GM12878 (cell line): ENCODE results near the gene GRK5. TPM values are rescaled to one million over a fixed set of nuclear protein-coding genes. Genes with fewer than 3 reads are reported as not detected.

Experiments used
- ATAC-seq: fragments of 200-7000 bp; cut with Tn5 transposase; 3 replicates; pipeline ENCODE4 v1.9.1; 2020; ENCODE audit warnings: mild to moderate bottlenecking, moderate library complexity
- BruUV-seq: library from RNA; stranded (reverse); fragments of 400-500 nt; replicated peaks from 2 replicates; lab custom pipeline; 2021; lab: Mats Ljungman, UMichigan
- CTCF ChIA-PET: fragments of 300-600 bp; sonication (Branson Sonifier 250); formaldehyde crosslinking; extraction: SDS; loops from one replicate; lab custom pipeline; 2021; ENCODE audit warnings: inconsistent platforms; lab: Yijun Ruan, JAX
- POLR2A ChIA-PET: fragments of 350-600 bp; formaldehyde crosslinking; extraction: SDS; loops from one replicate; lab custom pipeline; 2021; ENCODE audit warnings: inconsistent platforms; lab: Charles Lee
- RAD21 ChIA-PET: fragments of 300-600 bp; sonication (Branson Sonifier 250); formaldehyde crosslinking; loops from one replicate; lab custom pipeline; 2023; ENCODE audit warnings: antibody characterized with exemption; ENCODE audit not compliant: unreplicated experiment; lab: Charles Lee
- SMC1A ChIA-PET: fragments of 300-600 bp; sonication (Branson Sonifier 250); formaldehyde crosslinking; loops from one replicate; lab custom pipeline; 2023; ENCODE audit not compliant: unreplicated experiment, uncharacterized antibody; lab: Charles Lee
- DNase-seq: peaks from one replicate; pipeline ENCODE4 v3.0.0-alpha.2; 2011; ENCODE audit warnings: low read depth, low spot score
- FAIRE-seq: peaks from 3 replicates; lab custom pipeline; 2011; peaks lifted over from hg19 to GRCh38; lab: Jason Lieb, UNC
- H2AFZ ChIP-seq: 2 replicates; pipeline ENCODE4 v1.6.0; 2011; ENCODE audit warnings: low read depth, low read length, control low read depth; ENCODE audit not compliant: control insufficient read depth
- H3K27ac ChIP-seq: 2 replicates; pipeline ENCODE4 v1.5.1; 2011; ENCODE audit warnings: control low read depth; ENCODE audit not compliant: control insufficient read depth, insufficient read depth
- H3K27me3 ChIP-seq, 2 experiments: replicated peaks in 1 of 2; 2 replicates each; pipeline versions ENCODE4 v1.6.0 to v1.6.1; 2011; ENCODE audit warnings: low read length in 1 of 2; ENCODE audit not compliant: control insufficient read depth in 2 of 2, insufficient read depth in 2 of 2
- H3K36me3 ChIP-seq, 2 experiments: 2 replicates each; pipeline ENCODE4 v1.5.1; 2011; ENCODE audit warnings: low read length in 1 of 2; ENCODE audit not compliant: control insufficient read depth in 2 of 2, insufficient read depth in 2 of 2
- H3K4me1 ChIP-seq: 2 replicates; pipeline ENCODE4 v1.6.1; 2011; ENCODE audit warnings: mild to moderate bottlenecking, low read length, moderate library complexity, mixed read lengths; ENCODE audit not compliant: control insufficient read depth, insufficient read depth
- H3K4me2 ChIP-seq: 2 replicates; pipeline ENCODE4 v1.6.0; 2011; ENCODE audit warnings: control low read depth; ENCODE audit not compliant: control insufficient read depth, insufficient read depth
- H3K4me3 ChIP-seq: fragments of 200-600 bp; sonication (generic); 2 replicates; pipeline ENCODE4 v1.5.1; 2016
- H3K79me2 ChIP-seq: 2 replicates; pipeline ENCODE4 v1.6.0; 2011; ENCODE audit warnings: low read length; ENCODE audit not compliant: control insufficient read depth, insufficient read depth
- H3K9ac ChIP-seq: 2 replicates; pipeline ENCODE4 v1.8.0; 2011; ENCODE audit warnings: low read length, control low read depth, mixed read lengths; ENCODE audit not compliant: control insufficient read depth, insufficient read depth
- H3K9me3 ChIP-seq: replicated peaks from 3 replicates; pipeline ENCODE4 v1.5.1; 2011; ENCODE audit warnings: mild to moderate bottlenecking, low read length; ENCODE audit not compliant: control insufficient read depth, insufficient read depth
- H4K20me1 ChIP-seq: 2 replicates; pipeline ENCODE4 v1.6.0; 2011; ENCODE audit not compliant: control insufficient read depth, insufficient read depth
- BMI1 ChIP-seq: fragments of 450-650 bp; IDR thresholded peaks from 2 replicates; pipeline ENCODE4 v1.6.1; 2016; ENCODE audit warnings: mild to moderate bottlenecking, moderate library complexity, borderline replicate concordance
- EZH2 ChIP-seq: IDR thresholded peaks from 2 replicates; pipeline ENCODE4 v1.6.1; 2012; ENCODE audit warnings: low read depth, mild to moderate bottlenecking, control low read depth, inconsistent platforms, low read length, borderline replicate concordance; ENCODE audit not compliant: control insufficient read depth
- FOXK2 ChIP-seq: fragments of 450-650 bp; IDR thresholded peaks from 2 replicates; pipeline ENCODE4 v1.6.1; 2017; ENCODE audit warnings: mild to moderate bottlenecking, moderate library complexity
- IRF4 ChIP-seq: IDR thresholded peaks from 2 replicates; pipeline ENCODE4 v1.6.1; 2011; ENCODE audit warnings: low read depth, low read length
- NR2C1 ChIP-seq: fragments of 450-650 bp; IDR thresholded peaks from 2 replicates; pipeline ENCODE4 v1.6.1; 2017; ENCODE audit warnings: antibody characterized with exemption, mild to moderate bottlenecking, moderate library complexity
- SP1 ChIP-seq: IDR thresholded peaks from one replicate; pipeline ENCODE4 v1.6.1; 2011; ENCODE audit warnings: low read depth, low read length
- SPI1 ChIP-seq: IDR thresholded peaks from 2 replicates; pipeline ENCODE4 v1.6.1; 2011; ENCODE audit warnings: low read depth, mild to moderate bottlenecking, low read length, moderate library complexity, borderline replicate concordance; ENCODE audit not compliant: insufficient read depth
- SRF ChIP-seq, 2 experiments: IDR thresholded peaks; 2 replicates each; pipeline ENCODE4 v1.6.1; 2011; ENCODE audit warnings: low read depth in 2 of 2, low read length in 2 of 2, mild to moderate bottlenecking in 1 of 2, moderate library complexity in 1 of 2
- STAT3 ChIP-seq: IDR thresholded peaks from 2 replicates; pipeline ENCODE4 v1.6.1; 2011; ENCODE audit warnings: low read depth, low read length, improper control_type of control experiment
- TAF1 ChIP-seq: IDR thresholded peaks from 2 replicates; pipeline ENCODE4 v1.6.1; 2011; ENCODE audit warnings: mild to moderate bottlenecking, low read depth, low read length, borderline replicate concordance
- WGBS: methylation state at CpG from one replicate; pipeline ENCODE4 v1.1.6; 2016; ENCODE audit warnings: low lambda C conversion rate; ENCODE audit not compliant: insufficient replicate concordance, insufficient coverage; ENCODE audit errors: missing lambda C conversion rate; 5-methylcytosine and 5-hydroxymethylcytosine counted together
- in situ Hi-C: fragments of 300-500 bp; cut with MboI; formaldehyde crosslinking; loops from 9 replicates; pipeline ENCODE4 v1.14.3; 2018; ENCODE audit warnings: mixed read lengths
- intact Hi-C: fragments of 100-400 bp; cut with micrococcal nuclease; formaldehyde crosslinking; loops from one replicate; pipeline ENCODE4 v1.14.2; 2022; ENCODE audit not compliant: unreplicated experiment
- polyA plus RNA-seq, 11 experiments: library from polyadenylated mRNA; depleted of rRNA in 4 of 11; unstranded in 6 of 11; stranded (reverse) in 5 of 11; fragments of >200 nt; fragmentation: Nextera tagmentation in 4 of 11; fragmentation: Illumina TruSeq in 1 of 11; extraction: Ambion mirVana in 4 of 11; extraction: Trizol in 1 of 11; gene quantifications; 1 replicate in 1 of 11; 2 replicates in 10 of 11; pipeline versions ENCODE4 v1.2.1 to v1.2.3, GENCODE V29; 2011 to 2016; ENCODE audit warnings: inconsistent platforms in 2 of 11, missing spikeins in 2 of 11, low read depth in 1 of 11
- total RNA-seq, 4 experiments: library from RNA; depleted of rRNA in 3 of 4; stranded (reverse); fragments of >200 nt in 3 of 4; fragmentation: Illumina TruSeq in 1 of 4; extraction: Trizol in 1 of 4; gene quantifications; 2 replicates each; pipeline versions ENCODE4 v1.2.1 to v1.2.3, GENCODE V29; 2013 to 2021
- TF ChIP-seq, protein P1 (sequence below): fragments of 450-650 bp; IDR thresholded peaks from 2 replicates; pipeline ENCODE4 v1.6.1; 2017; ENCODE audit warnings: borderline replicate concordance
- TF ChIP-seq, protein P2 (sequence below): fragments of 450-650 bp; IDR thresholded peaks from 2 replicates; pipeline ENCODE4 v1.6.1; 2017; ENCODE audit warnings: mild to moderate bottlenecking, low read depth, inconsistent platforms; ENCODE audit not compliant: poor library complexity, severe bottlenecking
- TF ChIP-seq, protein P3 (sequence below): fragments of 450-650 bp; IDR thresholded peaks from 2 replicates; pipeline ENCODE4 v1.6.1; 2016; ENCODE audit warnings: mild to moderate bottlenecking
- TF ChIP-seq, protein P4 (sequence below): IDR thresholded peaks from 2 replicates; pipeline ENCODE4 v1.6.1; 2011; ENCODE audit warnings: borderline replicate concordance, low read depth, mild to moderate bottlenecking, moderate library complexity, low read length; ENCODE audit not compliant: insufficient read depth, poor library complexity, severe bottlenecking
- TF ChIP-seq, protein P5 (sequence below): IDR thresholded peaks from 2 replicates; pipeline ENCODE4 v1.6.1; 2011; ENCODE audit warnings: borderline replicate concordance, low read depth, mild to moderate bottlenecking, moderate library complexity, mixed read lengths, low read length; ENCODE audit not compliant: insufficient read depth; ENCODE audit errors: extremely low read length

The GRK5 gene
- total and polyA plus RNA-seq, 10 of the 15 experiments (the other 5 are each of a cell fraction or from before 2014, with no cell fraction given), result 0.11 to 22.1 (median 10.0) TPM

DNA sequence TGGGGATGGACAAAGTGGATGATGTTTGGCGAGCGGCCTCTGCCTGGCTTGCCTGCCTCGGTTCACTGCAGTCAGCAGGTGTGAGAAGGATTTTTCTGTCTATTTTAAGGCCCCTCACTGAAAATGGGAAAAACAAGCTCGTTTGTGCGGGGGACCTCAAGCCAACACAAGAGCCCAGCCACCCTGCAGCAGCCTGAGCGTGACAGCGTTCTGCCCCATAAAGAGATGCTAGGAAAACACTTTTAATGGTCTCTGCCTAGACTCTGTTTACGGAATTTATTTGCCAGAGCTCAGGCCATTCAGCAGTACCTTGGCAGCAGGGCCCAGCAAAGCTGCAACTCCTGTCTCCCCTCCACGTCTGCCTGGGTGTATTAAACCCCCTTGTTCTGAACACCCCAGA is 131.7 kb downstream of the GRK5 start:
- CTCF ChIA-PET, result interaction anchor here (1.2 to 1.5 kb wide), 2 partner anchors 9 to 26 kb away, joined by 3 to 5 read pairs; no protein-coding TSS in a partner anchor
- in situ Hi-C loops, result no loop called here
- intact Hi-C loops, result no loop called here
- TF ChIP-seq SP1 (no peak), FOXK2 (no peak), EZH2 (no peak), SRF (IDR thresholded peaks at IDR 0.05; ENCODE audit: low read depth in 2 of 2, low read length in 2 of 2) (no peak), TAF1 (no peak), STAT3 (no peak), SPI1 (no peak), BMI1 (no peak), IRF4 (no peak), NR2C1 (no peak)
- TF ChIP-seq, protein P1, sequence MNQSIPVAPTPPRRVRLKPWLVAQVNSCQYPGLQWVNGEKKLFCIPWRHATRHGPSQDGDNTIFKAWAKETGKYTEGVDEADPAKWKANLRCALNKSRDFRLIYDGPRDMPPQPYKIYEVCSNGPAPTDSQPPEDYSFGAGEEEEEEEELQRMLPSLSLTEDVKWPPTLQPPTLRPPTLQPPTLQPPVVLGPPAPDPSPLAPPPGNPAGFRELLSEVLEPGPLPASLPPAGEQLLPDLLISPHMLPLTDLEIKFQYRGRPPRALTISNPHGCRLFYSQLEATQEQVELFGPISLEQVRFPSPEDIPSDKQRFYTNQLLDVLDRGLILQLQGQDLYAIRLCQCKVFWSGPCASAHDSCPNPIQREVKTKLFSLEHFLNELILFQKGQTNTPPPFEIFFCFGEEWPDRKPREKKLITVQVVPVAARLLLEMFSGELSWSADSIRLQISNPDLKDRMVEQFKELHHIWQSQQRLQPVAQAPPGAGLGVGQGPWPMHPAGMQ, result no peak
- TF ChIP-seq, protein P2, sequence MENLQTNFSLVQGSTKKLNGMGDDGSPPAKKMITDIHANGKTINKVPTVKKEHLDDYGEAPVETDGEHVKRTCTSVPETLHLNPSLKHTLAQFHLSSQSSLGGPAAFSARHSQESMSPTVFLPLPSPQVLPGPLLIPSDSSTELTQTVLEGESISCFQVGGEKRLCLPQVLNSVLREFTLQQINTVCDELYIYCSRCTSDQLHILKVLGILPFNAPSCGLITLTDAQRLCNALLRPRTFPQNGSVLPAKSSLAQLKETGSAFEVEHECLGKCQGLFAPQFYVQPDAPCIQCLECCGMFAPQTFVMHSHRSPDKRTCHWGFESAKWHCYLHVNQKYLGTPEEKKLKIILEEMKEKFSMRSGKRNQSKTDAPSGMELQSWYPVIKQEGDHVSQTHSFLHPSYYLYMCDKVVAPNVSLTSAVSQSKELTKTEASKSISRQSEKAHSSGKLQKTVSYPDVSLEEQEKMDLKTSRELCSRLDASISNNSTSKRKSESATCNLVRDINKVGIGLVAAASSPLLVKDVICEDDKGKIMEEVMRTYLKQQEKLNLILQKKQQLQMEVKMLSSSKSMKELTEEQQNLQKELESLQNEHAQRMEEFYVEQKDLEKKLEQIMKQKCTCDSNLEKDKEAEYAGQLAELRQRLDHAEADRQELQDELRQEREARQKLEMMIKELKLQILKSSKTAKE, result no peak
- TF ChIP-seq, protein P3, sequence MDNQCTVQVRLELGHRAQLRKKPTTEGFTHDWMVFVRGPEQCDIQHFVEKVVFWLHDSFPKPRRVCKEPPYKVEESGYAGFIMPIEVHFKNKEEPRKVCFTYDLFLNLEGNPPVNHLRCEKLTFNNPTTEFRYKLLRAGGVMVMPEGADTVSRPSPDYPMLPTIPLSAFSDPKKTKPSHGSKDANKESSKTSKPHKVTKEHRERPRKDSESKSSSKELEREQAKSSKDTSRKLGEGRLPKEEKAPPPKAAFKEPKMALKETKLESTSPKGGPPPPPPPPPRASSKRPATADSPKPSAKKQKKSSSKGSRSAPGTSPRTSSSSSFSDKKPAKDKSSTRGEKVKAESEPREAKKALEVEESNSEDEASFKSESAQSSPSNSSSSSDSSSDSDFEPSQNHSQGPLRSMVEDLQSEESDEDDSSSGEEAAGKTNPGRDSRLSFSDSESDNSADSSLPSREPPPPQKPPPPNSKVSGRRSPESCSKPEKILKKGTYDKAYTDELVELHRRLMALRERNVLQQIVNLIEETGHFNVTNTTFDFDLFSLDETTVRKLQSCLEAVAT, result no peak
- TF ChIP-seq, protein P4, sequence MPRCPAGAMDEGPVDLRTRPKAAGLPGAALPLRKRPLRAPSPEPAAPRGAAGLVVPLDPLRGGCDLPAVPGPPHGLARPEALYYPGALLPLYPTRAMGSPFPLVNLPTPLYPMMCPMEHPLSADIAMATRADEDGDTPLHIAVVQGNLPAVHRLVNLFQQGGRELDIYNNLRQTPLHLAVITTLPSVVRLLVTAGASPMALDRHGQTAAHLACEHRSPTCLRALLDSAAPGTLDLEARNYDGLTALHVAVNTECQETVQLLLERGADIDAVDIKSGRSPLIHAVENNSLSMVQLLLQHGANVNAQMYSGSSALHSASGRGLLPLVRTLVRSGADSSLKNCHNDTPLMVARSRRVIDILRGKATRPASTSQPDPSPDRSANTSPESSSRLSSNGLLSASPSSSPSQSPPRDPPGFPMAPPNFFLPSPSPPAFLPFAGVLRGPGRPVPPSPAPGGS, result no peak
- TF ChIP-seq, protein P5, sequence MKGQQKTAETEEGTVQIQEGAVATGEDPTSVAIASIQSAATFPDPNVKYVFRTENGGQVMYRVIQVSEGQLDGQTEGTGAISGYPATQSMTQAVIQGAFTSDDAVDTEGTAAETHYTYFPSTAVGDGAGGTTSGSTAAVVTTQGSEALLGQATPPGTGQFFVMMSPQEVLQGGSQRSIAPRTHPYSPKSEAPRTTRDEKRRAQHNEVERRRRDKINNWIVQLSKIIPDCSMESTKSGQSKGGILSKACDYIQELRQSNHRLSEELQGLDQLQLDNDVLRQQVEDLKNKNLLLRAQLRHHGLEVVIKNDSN, result no peak

More for the DNA sequence above, 131.7 kb downstream of the GRK5 start:
- Histone ChIP-seq H3K4me2 (no peak overlapping the region), H3K79me2 (no peaks in the 10 kb centered on the region), H3K27ac (no peak overlapping the region), H2AFZ (no peak overlapping the region), H4K20me1 (0 out of 2 replicates have a peak, but pooled peaks cover 3% of the 10 kb centered on the region), H3K4me1 (no peaks in the 10 kb centered on the region), H3K4me3 (no peak overlapping the region), H3K27me3 (no peaks in the 10 kb centered on the region), H3K36me3 (peaks cover 4 to 14% of the 10 kb centered on the region in 2 experiments), H3K9me3 (no peaks in the 10 kb centered on the region), H3K9ac (no peak overlapping the region)
- 99% methylated on average over 9 of the region's 9 CpGs for WGBS
- ATAC-seq, result no peak
- BruUV-seq, result no TSS peak
- RAD21 ChIA-PET, result no interaction called here
- POLR2A ChIA-PET, result interaction anchor here (0.9 kb wide), 1 partner anchor 10 kb away, joined by 3 read pairs; no protein-coding TSS in a partner anchor
- SMC1A ChIA-PET, result interaction anchor here (1.4 kb wide), 1 partner anchor 18 kb away, joined by 3 read pairs; no protein-coding TSS in a partner anchor
- DNase-seq, result no peak
- no peak for FAIRE-seq
